Immature natural killer cell (primary cell): Measurements from ENCODE around the gene KRTAP10-12. TPM values are rescaled to one million over a fixed set of nuclear protein-coding genes. Genes with fewer than 3 reads are reported as not detected.

Source experiments
- DNase-seq, 3 donors: peaks; one replicate each; pipeline ENCODE4 v3.0.0; 2022; ENCODE audit warnings: mixed read lengths in 1 of 3
- H3K27ac Mint-ChIP-seq, 6 donors: one replicate each; pipeline ENCODE4 v1.8.0; 2020; ENCODE audit warnings: mixed read lengths in 6 of 6, mild to moderate bottlenecking in 5 of 6, inconsistent platforms in 4 of 6, moderate library complexity in 3 of 6
- H3K27me3 Mint-ChIP-seq, 3 donors: one replicate each; pipeline ENCODE4 v1.8.0; 2020 to 2021; ENCODE audit warnings: low read depth in 3 of 3, mild to moderate bottlenecking in 3 of 3, mixed read lengths in 3 of 3, moderate library complexity in 3 of 3, inconsistent platforms in 1 of 3
- H3K36me3 Mint-ChIP-seq, 3 donors: one replicate each; pipeline ENCODE4 v1.8.0; 2020; ENCODE audit warnings: mixed read lengths in 3 of 3, inconsistent platforms in 2 of 3, mild to moderate bottlenecking in 2 of 3
- H3K4me1 Mint-ChIP-seq, 2 donors: one replicate each; pipeline ENCODE4 v1.8.0; 2020; ENCODE audit warnings: inconsistent platforms in 2 of 2, mild to moderate bottlenecking in 2 of 2, mixed read lengths in 2 of 2, moderate library complexity in 1 of 2
- H3K4me3 Mint-ChIP-seq, 5 donors: one replicate each; pipeline ENCODE4 v1.8.0; 2020; ENCODE audit warnings: mild to moderate bottlenecking in 5 of 5, mixed read lengths in 5 of 5, inconsistent platforms in 3 of 5, moderate library complexity in 3 of 5
- H3K9me3 Mint-ChIP-seq, 6 donors: one replicate each; pipeline ENCODE4 v1.8.0; 2020; ENCODE audit warnings: mild to moderate bottlenecking in 6 of 6, mixed read lengths in 6 of 6, inconsistent platforms in 4 of 6, moderate library complexity in 3 of 6
- polyA plus RNA-seq, 3 donors: library from polyadenylated mRNA; unstranded; fragments of 300-500 nt; fragmentation: Illumina TruSeq; gene quantifications; one replicate each; pipeline ENCODE4 v1.2.3, GENCODE V29; 2021

The KRTAP10-12 gene
- polyA plus RNA-seq, 3 donors from 2014 or later = not detected

DNA sequence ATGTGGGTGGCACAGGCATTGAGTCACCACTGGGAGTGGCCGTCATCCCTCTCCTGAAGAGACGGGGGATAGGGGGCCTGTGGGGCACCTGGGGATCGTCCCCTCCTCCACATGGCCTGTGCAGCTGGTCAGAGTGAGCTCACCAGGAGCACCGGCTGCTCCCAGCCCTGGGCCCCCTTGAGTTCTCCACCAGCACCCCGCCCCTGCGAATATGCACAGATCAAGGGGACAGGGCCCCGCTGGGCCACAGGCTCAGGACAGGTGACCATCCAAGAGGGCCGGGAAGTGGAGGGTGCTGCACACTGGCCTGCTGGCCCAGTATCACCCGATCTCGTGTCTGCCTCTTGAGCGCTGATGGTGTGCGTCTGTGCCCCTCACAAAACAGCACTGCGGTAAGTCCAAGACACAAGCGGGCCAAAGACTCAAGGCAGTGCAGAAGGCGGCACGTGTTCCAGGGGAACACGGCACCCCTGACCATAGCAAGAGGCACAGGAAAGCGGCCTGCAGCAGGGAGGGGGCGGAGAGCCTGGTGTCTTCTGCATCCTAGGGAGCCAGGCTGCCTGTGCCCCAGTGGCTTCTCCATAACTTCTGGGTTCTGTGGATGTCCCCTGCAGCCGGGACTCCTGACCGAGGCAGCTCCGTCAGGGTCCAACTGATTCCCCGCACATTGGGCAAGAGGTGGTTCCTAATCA lies 32.5 kb downstream of the KRTAP10-12 start:
- no peak overlapping the region for H3K4me3 Mint-ChIP-seq
- H3K27ac Mint-ChIP-seq = no peak overlapping the region
- no peak for DNase-seq
- no peaks in the 10 kb centered on the region for H3K9me3 Mint-ChIP-seq
- H3K36me3 Mint-ChIP-seq = no peaks in the 10 kb centered on the region
- peaks cover 2 to 14% (median 6%) of the 10 kb centered on the region in 3 donors for H3K27me3 Mint-ChIP-seq
- no peaks in the 10 kb centered on the region for H3K4me1 Mint-ChIP-seq

DNA sequence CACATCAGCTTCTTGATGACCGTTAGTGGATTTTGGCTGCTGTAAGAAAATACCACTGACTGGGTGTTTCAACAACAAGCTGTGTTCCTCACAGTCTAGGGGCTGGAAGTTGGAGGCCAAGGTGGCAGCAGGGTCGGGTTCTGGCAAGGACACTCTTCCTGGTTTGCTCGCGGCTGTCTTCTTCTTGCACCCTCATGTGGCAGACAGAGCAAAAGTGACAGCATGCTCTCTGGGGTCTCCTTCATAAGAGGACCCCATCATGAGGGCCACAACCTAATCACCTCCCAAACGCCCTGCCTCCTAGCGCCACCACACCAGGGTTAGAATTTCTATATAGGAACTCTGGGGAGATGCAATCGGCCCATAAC lies 33.0 kb downstream of the KRTAP10-12 start:
- H3K36me3 Mint-ChIP-seq = no peaks in the 10 kb centered on the region
- no peak overlapping the region for H3K27ac Mint-ChIP-seq
- no peaks in the 10 kb centered on the region for H3K9me3 Mint-ChIP-seq
- no peaks in the 10 kb centered on the region for H3K4me1 Mint-ChIP-seq
- peaks cover 2 to 11% (median 6%) of the 10 kb centered on the region in 3 donors for H3K27me3 Mint-ChIP-seq
- no peak for DNase-seq
- no peak overlapping the region for H3K4me3 Mint-ChIP-seq

DNA sequence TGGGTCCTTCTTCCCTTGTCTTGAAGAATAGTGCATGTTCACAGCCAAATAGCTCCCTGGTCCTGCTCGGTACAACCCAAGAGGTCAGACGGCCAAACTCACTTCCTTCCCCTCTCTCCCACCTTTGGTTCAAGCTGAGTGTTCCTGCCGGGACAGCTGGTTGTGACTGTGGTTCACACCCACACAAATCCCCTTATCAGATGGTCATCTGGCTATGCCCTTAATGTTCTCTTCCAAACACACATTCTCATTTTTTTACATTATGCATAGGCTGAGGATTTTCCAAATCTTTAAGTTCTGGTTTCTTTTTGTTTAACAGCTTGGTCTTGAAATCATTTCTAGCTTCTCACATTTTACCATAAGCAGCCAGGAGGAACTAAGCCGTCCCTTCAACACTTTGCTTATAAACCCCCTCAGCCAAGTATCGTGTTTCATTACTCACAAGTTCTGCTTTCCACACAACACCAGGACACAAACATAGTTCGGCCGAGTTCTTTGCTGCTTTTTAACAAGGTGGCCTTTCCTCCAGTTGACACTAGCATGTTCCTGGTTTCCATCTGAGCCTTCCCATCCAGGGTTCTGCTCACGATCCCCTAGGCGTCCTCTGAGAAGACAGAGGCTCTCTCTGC lies 34.1 kb downstream of the KRTAP10-12 start:
- no peak overlapping the region for H3K27ac Mint-ChIP-seq
- H3K27me3 Mint-ChIP-seq = peaks cover 2 to 7% (median 6%) of the 10 kb centered on the region in 3 donors
- no peaks in the 10 kb centered on the region for H3K4me1 Mint-ChIP-seq
- DNase-seq = no peak
- H3K4me3 Mint-ChIP-seq = no peak overlapping the region
- H3K36me3 Mint-ChIP-seq = no peaks in the 10 kb centered on the region
- H3K9me3 Mint-ChIP-seq = no peaks in the 10 kb centered on the region

DNA sequence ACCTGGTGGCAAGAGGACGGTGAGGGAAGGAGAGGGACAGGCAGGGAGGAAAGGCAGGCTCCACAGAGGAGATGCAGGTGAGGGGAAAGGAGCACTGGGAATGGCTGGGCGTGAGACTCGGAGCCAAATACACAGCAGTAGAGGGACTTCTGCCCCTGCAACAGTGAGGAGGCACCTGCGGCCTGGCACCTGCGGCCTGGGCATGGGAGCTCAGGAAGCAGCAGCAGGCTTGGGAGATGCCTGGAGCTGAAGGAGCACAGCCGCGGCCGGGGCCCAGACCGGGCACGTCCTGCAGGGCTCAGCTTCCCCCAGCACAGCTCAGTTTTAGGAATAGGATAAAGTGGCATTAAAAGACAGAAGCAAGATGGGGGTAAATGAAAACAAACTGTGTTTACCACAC lies 35.3 kb downstream of the KRTAP10-12 start:
- Mint-ChIP-seq H3K27me3 (peaks cover 2 to 7% (median 6%) of the 10 kb centered on the region in 3 donors), H3K27ac (no peak overlapping the region), H3K36me3 (no peaks in the 10 kb centered on the region), H3K4me1 (no peaks in the 10 kb centered on the region), H3K4me3 (no peak overlapping the region), H3K9me3 (no peaks in the 10 kb centered on the region)
- DNase-seq = no peak

DNA sequence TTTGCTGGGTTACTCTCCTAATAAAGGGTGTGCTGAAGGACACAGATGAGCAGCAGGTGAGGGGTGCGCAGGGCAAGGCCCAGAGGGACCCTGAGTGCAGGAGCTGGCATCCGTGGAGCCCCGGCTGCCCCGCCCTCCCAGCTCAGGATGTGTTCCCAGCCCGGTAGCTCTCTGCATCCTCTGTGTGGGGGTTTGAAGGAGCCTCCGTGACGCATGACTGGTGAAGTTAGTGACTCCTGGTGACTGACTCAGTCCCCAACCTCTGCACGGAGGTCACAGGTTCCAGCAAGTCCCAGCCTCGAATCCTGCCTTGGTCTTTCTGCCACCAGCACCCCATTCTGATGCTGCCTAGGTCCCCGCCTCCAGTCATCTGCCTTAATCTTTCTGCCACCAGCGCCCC lies 36.0 kb downstream of the KRTAP10-12 start:
- H3K36me3 Mint-ChIP-seq = no peaks in the 10 kb centered on the region
- no peaks in the 10 kb centered on the region for H3K9me3 Mint-ChIP-seq
- DNase-seq = no peak
- H3K27ac Mint-ChIP-seq = no peak overlapping the region
- no peak overlapping the region for H3K4me3 Mint-ChIP-seq
- H3K4me1 Mint-ChIP-seq = no peaks in the 10 kb centered on the region
- peaks cover 4 to 6% (median 6%) of the 10 kb centered on the region in 3 donors for H3K27me3 Mint-ChIP-seq

DNA sequence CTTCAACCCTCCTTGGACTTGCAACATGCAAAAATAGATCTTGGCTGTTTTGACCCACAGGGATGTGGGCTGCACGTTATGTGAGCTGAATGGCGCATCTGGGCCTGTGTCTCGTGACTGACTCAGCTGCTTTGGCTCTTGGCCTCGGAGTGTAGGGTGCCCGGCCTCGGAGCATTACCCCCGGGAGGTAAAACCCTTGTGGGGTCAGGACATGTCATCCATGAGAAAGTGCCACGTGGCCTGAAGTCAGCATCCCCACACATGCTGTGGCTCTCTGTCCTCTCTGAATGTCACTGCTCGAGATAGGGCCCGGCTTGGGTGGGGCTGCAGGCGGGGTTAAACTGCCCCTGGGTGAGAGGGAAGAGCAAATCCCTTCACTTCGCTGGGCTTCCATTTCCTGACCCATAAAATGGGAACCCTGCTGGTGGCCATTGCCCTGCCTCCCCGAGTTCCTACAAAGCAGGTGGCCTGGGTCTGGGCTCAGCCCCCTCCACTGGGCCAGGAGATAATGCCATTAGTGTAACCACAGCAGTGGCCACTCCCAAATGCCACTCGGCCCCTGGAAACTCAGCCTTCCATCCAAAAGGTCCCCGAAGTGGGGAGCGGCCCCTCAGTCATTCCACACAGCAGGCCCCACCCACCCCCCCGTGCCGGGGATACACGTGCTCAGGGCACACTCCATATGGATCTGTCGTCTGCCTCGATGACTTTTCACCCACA lies 37.2 kb downstream of the KRTAP10-12 start:
- H3K27ac Mint-ChIP-seq = no peak overlapping the region
- no peaks in the 10 kb centered on the region for H3K9me3 Mint-ChIP-seq
- DNase-seq = no peak
- no peaks in the 10 kb centered on the region for H3K36me3 Mint-ChIP-seq
- H3K27me3 Mint-ChIP-seq = peaks cover 3 to 6% (median 4%) of the 10 kb centered on the region in 3 donors
- no peak overlapping the region for H3K4me3 Mint-ChIP-seq
- no peaks in the 10 kb centered on the region for H3K4me1 Mint-ChIP-seq

DNA sequence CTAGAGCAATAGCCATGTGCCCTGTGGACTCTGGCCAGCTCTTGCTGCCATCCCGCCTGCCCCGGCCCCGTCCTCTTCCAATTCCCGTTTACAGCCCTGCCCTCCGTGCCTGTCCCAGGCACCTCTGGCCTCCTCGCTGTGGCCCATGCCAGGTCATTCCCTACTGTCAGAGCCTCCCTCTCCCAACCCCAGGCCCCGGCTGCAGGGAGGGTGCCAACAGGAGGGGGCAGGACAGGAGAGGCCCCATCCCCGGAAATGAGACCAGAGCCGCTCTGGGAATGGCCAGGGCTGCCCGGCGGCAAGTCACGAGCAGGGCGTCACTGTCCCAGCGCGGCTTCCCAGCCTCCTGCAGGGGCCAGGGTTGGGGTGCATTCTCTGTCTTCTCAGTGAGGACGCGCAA lies 37.9 kb downstream of the KRTAP10-12 start:
- peaks cover 3 to 6% (median 4%) of the 10 kb centered on the region in 3 donors for H3K27me3 Mint-ChIP-seq
- H3K27ac Mint-ChIP-seq = no peak overlapping the region
- no peak for DNase-seq
- H3K36me3 Mint-ChIP-seq = no peaks in the 10 kb centered on the region
- no peaks in the 10 kb centered on the region for H3K4me1 Mint-ChIP-seq
- H3K9me3 Mint-ChIP-seq = no peaks in the 10 kb centered on the region
- no peak overlapping the region for H3K4me3 Mint-ChIP-seq

DNA sequence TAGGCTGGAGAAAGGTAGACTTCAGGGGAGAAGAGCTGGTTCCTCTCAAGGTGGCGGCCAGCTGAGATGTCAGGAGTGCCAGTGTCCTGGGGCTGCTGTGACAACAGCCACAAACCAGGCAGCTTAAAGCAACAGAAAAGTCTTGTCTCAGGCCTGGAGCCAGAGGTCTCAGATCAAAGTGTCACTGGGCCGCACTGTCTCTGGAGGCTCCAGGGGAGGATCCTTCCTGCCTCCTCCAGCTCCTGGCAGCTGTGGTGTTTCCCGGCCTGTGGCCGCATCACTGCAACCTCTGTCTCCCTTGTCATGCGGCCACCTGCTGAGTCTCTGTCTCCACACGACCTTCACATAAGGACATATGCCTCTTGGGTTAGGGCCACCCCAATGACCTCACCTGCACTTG lies 38.8 kb downstream of the KRTAP10-12 start:
- no peaks in the 10 kb centered on the region for H3K4me1 Mint-ChIP-seq
- no peaks in the 10 kb centered on the region for H3K9me3 Mint-ChIP-seq
- no peak overlapping the region for H3K4me3 Mint-ChIP-seq
- H3K27me3 Mint-ChIP-seq = peaks cover 2 to 4% (median 3%) of the 10 kb centered on the region in 3 donors
- no peak for DNase-seq
- no peaks in the 10 kb centered on the region for H3K36me3 Mint-ChIP-seq
- no peak overlapping the region for H3K27ac Mint-ChIP-seq

DNA sequence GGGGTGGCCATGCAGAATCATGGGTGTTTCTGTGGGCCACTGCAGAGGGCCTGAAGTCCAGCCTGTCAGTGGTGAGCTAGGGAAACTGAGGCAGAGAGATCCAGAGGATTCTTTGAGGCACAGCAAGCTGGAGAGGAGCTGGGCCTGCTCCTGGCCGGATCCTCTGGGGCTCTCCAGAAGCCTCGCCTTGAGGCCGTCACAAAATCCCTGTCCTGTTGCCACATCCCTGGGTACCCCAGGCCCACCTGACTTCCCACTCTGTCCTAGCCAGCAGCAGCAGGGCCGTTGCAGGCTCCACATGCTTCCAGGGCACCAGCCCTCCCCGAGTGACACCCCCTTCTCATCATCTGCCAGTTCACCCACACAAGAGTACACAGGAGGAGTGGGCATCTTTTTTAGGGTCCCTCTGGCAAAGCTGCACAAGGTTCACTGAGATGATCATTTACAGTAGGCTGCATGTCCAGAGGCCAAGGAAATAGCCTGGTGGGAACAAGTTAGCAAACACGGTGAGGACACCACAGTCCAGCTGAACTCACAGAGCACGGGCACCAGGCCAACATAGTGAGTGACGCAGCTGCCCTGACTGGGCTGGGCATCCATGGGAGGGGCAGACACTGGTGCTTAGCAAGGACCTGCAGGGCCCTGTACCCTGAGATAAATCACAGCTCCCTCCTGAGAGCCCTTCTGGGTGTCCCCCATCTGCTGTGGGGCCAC lies 39.5 kb downstream of the KRTAP10-12 start:
- no peaks in the 10 kb centered on the region for H3K9me3 Mint-ChIP-seq

DNA sequence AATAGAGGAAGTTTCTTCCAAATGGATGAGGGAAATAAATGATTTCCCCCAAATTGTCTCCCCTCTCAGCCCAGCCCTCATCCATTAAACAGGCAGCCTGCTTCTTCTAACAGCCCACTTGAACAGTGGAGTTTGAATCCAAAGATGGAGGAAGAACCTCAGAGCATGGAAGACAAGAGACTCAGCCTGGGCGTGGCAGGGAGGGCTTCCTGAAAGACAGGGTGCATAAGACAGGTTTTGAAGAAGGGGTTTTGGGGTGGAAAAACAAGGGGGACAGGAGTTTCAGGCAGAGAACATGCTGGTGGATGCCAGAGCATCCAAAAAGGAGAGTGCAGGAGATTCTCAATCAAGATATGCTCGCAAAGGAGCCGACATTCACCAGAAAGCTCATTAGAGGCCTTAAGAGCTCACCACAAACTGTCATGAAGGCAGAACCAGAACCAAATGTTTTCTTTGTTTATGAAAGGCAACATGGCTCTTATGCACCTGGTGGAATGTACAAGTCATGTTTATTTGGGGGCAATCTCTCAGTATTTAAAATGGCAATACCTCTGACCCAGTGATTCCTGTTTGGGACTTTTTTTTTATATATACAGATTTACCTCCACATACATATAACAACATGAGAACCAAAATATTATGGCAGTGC lies 40.9 kb downstream of the KRTAP10-12 start:
- Mint-ChIP-seq H3K4me1 (no peaks in the 10 kb centered on the region), H3K36me3 (no peaks in the 10 kb centered on the region), H3K4me3 (no peak overlapping the region), H3K9me3 (no peaks in the 10 kb centered on the region), H3K27me3 (peaks cover 2 to 3% (median 2%) of the 10 kb centered on the region in 3 donors), H3K27ac (no peak overlapping the region)
- no peak for DNase-seq

More for the DNA sequence above, 39.5 kb downstream of the KRTAP10-12 start:
- Mint-ChIP-seq H3K27me3 (peaks cover 2 to 3% (median 2%) of the 10 kb centered on the region in 3 donors), H3K27ac (no peak overlapping the region), H3K4me3 (no peak overlapping the region), H3K36me3 (no peaks in the 10 kb centered on the region), H3K4me1 (no peaks in the 10 kb centered on the region)
- no peak for DNase-seq

DNA sequence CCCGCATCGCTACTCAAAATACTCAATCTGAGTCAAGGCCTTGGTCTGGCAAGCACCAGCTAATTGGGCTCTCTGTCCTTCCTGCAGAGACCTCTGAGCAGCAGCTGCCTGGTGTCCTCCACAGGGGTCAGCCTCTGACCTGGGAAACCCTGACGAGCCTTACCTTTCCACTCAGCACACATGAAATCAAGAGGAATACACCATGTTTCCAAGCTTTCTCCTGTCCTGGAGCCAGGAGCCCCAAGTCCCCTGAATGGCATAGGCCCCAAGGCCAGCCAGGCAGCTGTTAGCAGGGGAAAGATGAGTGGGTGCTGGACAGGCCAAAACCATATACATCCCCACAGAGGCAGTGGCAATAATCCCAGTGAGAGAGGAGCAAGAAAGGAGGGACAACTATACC lies 41.6 kb downstream of the KRTAP10-12 start:
- Mint-ChIP-seq H3K36me3 (no peaks in the 10 kb centered on the region), H3K4me3 (no peak overlapping the region), H3K9me3 (no peaks in the 10 kb centered on the region), H3K27ac (peak overlapping the region in 1 of 6 donors; percentile 59), H3K4me1 (no peaks in the 10 kb centered on the region), H3K27me3 (peaks cover 0 to 3% (median 2%) of the 10 kb centered on the region in 3 donors)
- DNase-seq = no peak

DNA sequence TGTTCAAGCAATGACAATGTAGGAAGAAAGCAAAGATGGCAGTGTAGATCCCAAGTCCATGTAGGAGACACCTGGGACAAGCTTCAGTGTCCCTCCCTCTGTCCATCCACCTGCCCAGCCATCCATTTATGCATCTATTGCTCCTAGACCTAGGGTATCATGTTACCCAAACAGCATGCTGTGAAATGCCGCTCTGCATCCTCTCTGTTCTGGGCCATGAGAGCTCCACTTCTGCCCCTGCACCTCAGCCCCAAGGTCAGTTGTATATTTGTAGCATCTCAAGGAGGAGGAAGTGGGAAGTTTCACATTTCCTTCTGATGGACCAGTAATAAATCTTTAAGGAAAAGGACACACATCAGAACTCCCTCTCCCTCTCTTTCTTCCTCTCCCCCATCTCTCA lies 42.3 kb downstream of the KRTAP10-12 start:
- H3K27me3 Mint-ChIP-seq = peaks cover 0 to 3% (median 2%) of the 10 kb centered on the region in 3 donors
- no peak overlapping the region for H3K4me3 Mint-ChIP-seq
- H3K4me1 Mint-ChIP-seq = no peaks in the 10 kb centered on the region
- no peak overlapping the region for H3K27ac Mint-ChIP-seq
- H3K36me3 Mint-ChIP-seq = no peaks in the 10 kb centered on the region
- no peaks in the 10 kb centered on the region for H3K9me3 Mint-ChIP-seq
- DNase-seq = no peak

DNA sequence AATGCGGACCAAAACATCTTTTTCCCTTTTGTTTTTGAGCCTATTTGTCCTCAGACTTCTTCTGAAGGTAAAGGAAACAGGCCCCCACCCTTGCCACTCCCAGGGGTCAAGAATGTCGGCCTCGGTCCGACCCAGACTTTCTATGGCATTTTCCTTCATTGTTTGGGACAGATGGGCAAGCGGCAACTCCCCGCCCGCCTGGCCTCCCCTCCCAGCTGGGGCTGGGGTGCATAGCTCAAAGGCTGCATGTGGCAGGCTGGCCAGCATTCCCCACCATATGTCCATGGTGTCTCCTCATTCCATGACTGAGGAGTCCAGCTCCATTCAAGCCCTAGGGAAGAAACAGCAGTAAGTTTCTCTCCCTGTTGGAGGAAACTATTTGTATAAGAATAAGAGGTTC lies 43.8 kb downstream of the KRTAP10-12 start:
- DNase-seq = no peak
- Mint-ChIP-seq H3K9me3 (no peaks in the 10 kb centered on the region), H3K27me3 (peaks cover 0 to 3% (median 2%) of the 10 kb centered on the region in 3 donors), H3K4me1 (no peaks in the 10 kb centered on the region), H3K27ac (peak overlapping the region in 1 of 6 donors; percentile 40), H3K36me3 (no peaks in the 10 kb centered on the region), H3K4me3 (no peak overlapping the region)
